ENCODE data around the gene CENATAC.
"Not testable (repeated sequence)": the region's sequence is repeated elsewhere in the genome, so short reads cannot be mapped to it uniquely, and the experiment has no call there.

The CENATAC gene

GRCh38 chr11:119027561-119028345, 29.8 kb downstream of the CENATAC start:
- DNase-seq, result no peak

- DNase-seq, result no peak
Observed at GRCh38 chr11:119028346-119029068, 30.6 kb downstream of the CENATAC start.

GRCh38 chr11:119029069-119029339, 31.1 kb downstream of the CENATAC start:
- no peak for DNase-seq

GRCh38 chr11:119029340-119030028, 31.5 kb downstream of the CENATAC start:
- no peak for DNase-seq

- no peak for DNase-seq
Observed at GRCh38 chr11:119030029-119030328, 32.0 kb downstream of the CENATAC start.

- DNase-seq, result peak; percentile 93
Observed at GRCh38 chr11:119030329-119031047, 32.5 kb downstream of the CENATAC start, which contains the start of gene SLC37A4. SLC37A4 (minus strand) TSS chr11:119030877.

- DNase-seq, result no peak
Observed at GRCh38 chr11:119031912-119032280, 34.0 kb downstream of the CENATAC start.

- DNase-seq, result not testable (repeated sequence)
Observed at GRCh38 chr11:119033421-119033820, 35.5 kb downstream of the CENATAC start.

GRCh38 chr11:119034813-119035212, 36.9 kb downstream of the CENATAC start:
- DNase-seq, result no peak

GRCh38 chr11:119038884-119039283, 40.9 kb downstream of the CENATAC start:
- DNase-seq, result no peak

- DNase-seq, result not testable (repeated sequence)
Observed at GRCh38 chr11:119039471-119039870, 41.5 kb downstream of the CENATAC start.

GRCh38 chr11:119041821-119042514, 44.0 kb downstream of the CENATAC start:
- DNase-seq, result no peak

- no peak for DNase-seq
Observed at GRCh38 chr11:119042927-119043326, 45.0 kb downstream of the CENATAC start.

- no peak for DNase-seq
Observed at GRCh38 chr11:119044708-119045107, 46.8 kb downstream of the CENATAC start.

- DNase-seq, result no peak
Observed at GRCh38 chr11:119046489-119046888, 48.6 kb downstream of the CENATAC start.

GRCh38 chr11:119047205-119047604, 49.3 kb downstream of the CENATAC start:
- DNase-seq, result no peak

GRCh38 chr11:119048644-119049043, 50.7 kb downstream of the CENATAC start:
- DNase-seq, result no peak

- no peak for DNase-seq
Observed at GRCh38 chr11:119049081-119049480, 51.1 kb downstream of the CENATAC start.

- DNase-seq, result no peak
Observed at GRCh38 chr11:119051440-119052162, 53.7 kb downstream of the CENATAC start.

- DNase-seq, result no peak
Observed at GRCh38 chr11:119052163-119052814, 54.4 kb downstream of the CENATAC start.

- no peak for DNase-seq
Observed at GRCh38 chr11:119054418-119054817, 56.5 kb downstream of the CENATAC start.

GRCh38 chr11:119055901-119056300, 58.0 kb downstream of the CENATAC start:
- DNase-seq, result no peak

All from right forelimb (tissue), 1 donor.